NK-92 (cell line): ENCODE measurements around the gene TRIM14.
"Not testable (repeated sequence)": the region's sequence is repeated elsewhere in the genome, so short reads cannot be mapped to it uniquely, and the experiment has no call there.

Experiments
- DNase-seq: peaks from one replicate; lab custom pipeline; 2025; ENCODE audit not compliant: unreplicated experiment; lab: John Stamatoyannopoulos, UW

TRIM14 gene

GRCh38 chr9:98085058-98085457 is 34.0 kb downstream of the TRIM14 start:
- DNase-seq: no peak

- no peak for DNase-seq
Observed at GRCh38 chr9:98084396-98084795, 34.6 kb downstream of the TRIM14 start.

DNA sequence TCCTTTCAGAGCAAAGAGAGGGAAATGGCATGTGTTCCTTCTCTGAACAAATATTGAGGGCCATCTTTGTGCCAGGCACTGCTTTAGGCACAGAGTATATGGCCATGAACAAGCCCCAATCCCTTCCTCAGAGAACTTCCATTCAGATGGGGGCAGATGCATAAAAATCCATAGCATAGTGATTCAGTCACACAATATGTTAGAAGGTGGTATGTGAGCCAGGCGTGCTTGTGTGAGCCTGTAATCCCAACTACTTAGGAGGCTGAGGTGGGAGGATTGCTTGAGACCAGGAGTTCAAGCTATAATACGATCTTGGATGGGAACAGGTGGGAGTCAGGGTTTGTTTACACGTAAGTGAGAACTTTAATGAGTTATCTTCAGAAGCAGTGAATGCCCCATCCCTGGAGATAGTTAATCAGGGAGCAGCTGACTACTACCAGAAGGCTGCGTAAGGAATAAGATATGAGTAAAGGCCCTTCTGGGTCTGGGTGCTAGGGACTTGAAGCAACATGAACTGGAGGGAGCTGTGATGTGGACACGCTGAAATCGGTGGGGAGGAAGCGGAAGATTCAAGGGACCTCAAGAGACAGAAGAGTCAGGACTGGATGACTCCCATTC is 35.3 kb downstream of the TRIM14 start:
- DNase-seq: no peak

- no peak for DNase-seq
Observed at GRCh38 chr9:98083061-98083501, 35.9 kb downstream of the TRIM14 start.

DNA sequence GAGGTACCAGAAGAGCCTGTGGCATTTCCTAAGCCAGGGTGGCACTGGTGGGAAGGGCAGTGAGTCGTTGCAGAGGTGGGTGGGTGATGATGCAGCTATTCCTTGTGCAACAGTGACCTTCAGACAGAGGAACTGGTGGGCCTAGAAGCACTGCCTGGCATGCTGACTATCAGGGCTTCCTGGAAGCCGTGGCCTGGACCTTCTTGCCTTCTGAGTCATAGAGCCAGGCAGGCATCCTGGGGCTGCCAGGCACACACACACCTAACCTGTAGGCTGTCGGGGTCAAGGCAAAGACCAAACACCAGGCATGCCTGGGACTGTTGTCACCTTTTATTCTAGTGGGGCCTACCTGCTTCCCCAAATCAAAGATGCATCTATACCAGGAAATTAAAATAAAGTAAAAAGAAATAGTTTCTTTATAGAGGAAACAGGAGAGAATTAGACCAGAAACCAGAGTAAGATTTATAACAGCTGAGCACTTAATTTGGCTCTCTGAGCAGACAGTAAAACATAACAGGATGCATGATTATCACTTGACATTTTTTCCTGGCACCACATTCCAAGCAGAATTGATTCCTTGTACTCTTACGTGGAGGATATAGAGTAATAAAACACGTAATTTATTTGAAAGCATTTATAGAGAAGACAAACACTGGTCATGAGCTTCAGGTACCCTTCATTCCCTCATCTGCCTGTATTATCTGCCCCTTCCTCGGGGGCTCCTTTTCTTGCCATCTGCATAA is 37.4 kb downstream of the TRIM14 start:
- no peak for DNase-seq

- no peak for DNase-seq
Observed at GRCh38 chr9:98080780-98081179, 38.2 kb downstream of the TRIM14 start.

- DNase-seq: no peak
Observed at GRCh38 chr9:98080326-98080725, 38.7 kb downstream of the TRIM14 start.

GRCh38 chr9:98078895-98079294 is 40.1 kb downstream of the TRIM14 start:
- no peak for DNase-seq

- not testable (repeated sequence) for DNase-seq
Observed at GRCh38 chr9:98076514-98076890, 42.5 kb downstream of the TRIM14 start.

DNA sequence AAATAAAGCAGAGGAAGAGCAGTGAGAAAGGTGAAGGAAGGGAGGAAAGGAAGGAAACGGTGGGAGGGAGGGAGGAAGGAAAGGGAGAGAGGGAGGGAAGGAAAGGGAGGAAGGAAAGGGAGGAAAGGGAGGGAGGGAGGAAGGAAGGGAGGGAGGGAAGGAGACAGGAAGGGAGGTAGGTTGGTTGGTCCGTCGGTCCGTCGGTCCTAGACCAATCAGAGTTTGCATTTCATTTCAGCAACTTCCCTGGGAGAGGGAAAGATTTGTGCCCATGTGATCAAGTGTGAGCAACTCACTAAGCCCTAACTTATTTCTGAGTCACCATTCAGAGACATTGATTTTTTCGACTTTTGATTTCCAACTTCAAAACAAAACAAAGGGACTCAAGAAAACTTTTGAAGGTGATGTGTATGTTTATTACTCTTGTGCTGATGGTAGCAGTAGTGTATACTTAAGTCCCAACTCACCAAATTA is 43.7 kb downstream of the TRIM14 start:
- no peak for DNase-seq

GRCh38 chr9:98074115-98074990 is 44.7 kb downstream of the TRIM14 start:
- no peak for DNase-seq

DNA sequence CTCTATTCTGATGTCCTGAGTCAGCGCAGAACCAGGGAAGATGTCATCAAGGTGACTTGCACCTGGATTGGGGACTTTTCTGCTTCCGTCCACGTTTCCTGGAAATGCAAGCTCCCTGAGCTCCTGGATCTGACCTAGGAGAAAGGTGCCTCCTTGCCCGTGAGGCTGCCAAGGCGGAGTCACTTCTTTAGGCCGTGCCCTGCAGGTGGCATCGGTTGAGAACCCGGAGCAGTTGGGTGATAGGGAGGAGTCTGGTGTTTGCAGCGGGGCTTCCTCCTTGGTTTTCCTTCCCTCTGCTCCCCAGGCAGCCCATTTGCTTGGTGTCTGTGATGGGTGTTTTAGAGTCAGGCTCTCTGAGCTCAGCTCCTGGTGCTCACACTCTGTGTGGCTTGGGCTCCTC is 47.3 kb downstream of the TRIM14 start:
- DNase-seq: no peak

DNA sequence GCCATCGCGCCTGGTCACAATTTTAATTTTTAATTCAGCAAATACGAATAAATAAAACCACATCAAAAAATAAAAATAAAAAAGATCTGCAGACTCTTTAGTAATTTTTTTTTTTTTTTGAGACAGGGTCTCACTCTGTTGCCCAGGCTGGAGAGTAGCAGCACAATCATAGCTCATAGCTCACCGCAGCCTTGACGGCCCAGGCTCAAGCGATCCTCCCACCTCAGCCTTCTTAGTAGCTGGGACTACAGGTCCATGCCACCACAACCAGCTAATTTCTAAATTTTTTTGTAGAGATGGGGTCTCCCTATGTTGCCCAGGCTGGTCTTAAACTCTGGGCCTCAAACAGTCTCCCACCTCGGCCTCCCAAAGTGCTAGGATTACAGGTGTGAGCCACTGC is 48.3 kb downstream of the TRIM14 start:
- no peak for DNase-seq

GRCh38 chr9:98069551-98069950 is 49.5 kb downstream of the TRIM14 start:
- no peak for DNase-seq

GRCh38 chr9:98067184-98067583 is 51.8 kb downstream of the TRIM14 start:
- no peak for DNase-seq

- DNase-seq: no peak
Observed at GRCh38 chr9:98066235-98066634, 52.8 kb downstream of the TRIM14 start.

DNA sequence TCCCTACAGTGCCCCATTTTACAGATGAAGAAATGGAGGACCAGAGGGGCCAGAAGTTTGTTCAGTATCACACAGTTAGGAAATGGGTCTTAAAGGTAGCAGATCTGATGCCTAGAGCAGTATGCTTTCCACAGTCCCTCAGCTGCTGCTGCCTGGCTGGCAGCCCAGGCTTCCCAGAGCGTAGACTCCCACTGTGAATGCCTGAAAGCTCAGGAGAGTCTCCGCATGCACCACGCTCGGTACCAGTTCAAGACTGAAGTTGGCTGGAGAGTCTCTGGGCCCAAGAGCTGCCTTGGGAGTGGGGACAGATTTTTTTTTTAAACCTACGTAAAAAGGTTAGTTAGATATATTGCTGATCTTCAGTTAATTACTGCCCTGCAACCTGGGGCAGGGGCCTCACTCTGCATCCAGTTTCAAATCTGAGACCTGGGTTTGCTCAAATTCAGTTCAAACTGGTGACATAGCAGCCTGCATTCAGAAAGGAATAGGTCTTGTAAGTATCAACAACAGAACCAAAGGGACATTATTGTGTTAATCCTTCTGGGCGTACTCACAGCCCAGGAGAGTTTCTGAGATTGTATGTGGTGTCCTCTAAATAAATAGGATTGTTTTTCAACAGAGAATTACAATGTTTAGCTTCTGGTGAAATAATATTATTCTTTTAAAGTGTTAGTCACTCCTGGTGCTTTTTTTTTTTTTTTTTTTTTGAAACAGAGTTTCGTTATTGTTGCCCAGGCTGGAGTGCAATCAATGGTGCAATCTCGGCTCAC is 54.2 kb downstream of the TRIM14 start:
- DNase-seq: no peak

DNA sequence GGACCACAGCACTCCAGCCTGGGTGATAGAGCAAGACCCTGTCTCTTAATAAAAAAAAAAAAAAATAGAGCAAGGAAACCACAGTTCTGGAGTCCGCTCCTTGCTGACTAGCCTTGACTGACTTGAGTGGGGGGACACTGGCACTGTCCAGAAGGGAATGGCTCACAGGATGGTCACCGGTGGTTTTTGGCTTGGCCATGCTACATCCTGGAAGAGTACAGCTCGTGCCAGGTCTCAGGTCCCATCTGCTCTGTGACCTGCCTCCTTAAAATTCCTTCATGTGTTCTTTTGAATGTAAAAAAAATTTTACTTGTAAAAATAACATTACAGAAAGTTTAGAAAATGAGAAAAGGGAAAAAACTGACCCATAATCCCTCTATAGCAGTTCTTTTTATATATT is 56.9 kb downstream of the TRIM14 start:
- no peak for DNase-seq

DNA sequence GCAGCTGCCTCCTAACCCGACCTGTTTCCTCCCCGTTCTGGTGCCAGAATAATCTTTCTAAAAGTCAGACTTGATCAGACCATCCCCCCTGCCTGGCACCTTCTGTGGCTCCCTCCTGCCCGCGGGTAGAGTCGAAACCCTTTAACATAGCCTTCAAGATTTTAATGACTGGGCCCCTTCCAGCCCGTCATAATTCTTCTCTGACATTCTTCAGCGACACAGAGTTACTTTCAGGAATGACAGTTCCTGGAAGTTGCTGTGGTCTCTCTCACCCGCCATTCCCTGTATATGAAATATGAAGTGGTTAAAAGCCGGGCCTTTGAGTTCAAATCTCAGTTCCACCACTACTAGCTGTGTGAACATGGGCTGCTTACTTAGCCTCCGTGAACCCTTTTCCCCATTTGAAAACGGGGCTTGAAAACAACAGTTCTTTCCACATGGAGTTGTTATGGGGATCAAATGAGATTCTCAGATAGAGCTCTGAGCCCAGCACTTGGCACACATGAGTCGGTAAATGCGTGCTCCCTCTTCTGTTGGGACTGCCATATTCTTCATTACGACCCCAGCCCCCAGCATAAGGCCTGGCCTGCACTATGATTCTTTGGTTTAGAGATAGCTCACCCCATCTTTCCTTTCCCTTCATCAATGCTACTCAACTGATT is 61.8 kb downstream of the TRIM14 start:
- DNase-seq: no peak
